ENCODE measurements around the gene EID2. TPM values are rescaled to one million over a fixed set of nuclear protein-coding genes. Genes with fewer than 3 reads are reported as not detected.

The EID2 gene
- total RNA-seq, 4 donors from 2014 or later: 11.4 to 17.3 (median 14.7) TPM

GRCh38 chr19:39518975-39519374 is 21.0 kb downstream of the EID2 start:
- Histone ChIP-seq H3K27me3 (peaks cover 33% of the 10 kb centered on the region), H3K36me3 (no peaks in the 10 kb centered on the region), H3K27ac (no peak overlapping the region), H3K4me3 (no peak overlapping the region), H3K9me3 (no peaks in the 10 kb centered on the region), H3K4me1 (peaks cover 0 to 21% (median 15%) of the 10 kb centered on the region in 3 donors)
- ATAC-seq: no peak
- TF ChIP-seq CTCF (IDR thresholded peaks at IDR 0.05): no peak
- no peak for TF ChIP-seq POLR2AphosphoS5 (IDR thresholded peaks at IDR 0.05)
- TF ChIP-seq POLR2A (IDR thresholded peaks at IDR 0.05): no peak
- TF ChIP-seq EP300 (IDR thresholded peaks at IDR 0.05): no peak
- WGBS, 2 donors (ENCODE audit: low coverage in 1 of 2): 61 to 82% methylated on average over 3 to 8 of the region's 9 CpGs

GRCh38 chr19:39518458-39518857 is 21.5 kb downstream of the EID2 start:
- Histone ChIP-seq H3K4me3 (no peak overlapping the region), H3K27ac (no peak overlapping the region), H3K4me1 (peaks cover 0 to 21% (median 15%) of the 10 kb centered on the region in 3 donors), H3K9me3 (no peaks in the 10 kb centered on the region), H3K27me3 (peaks cover 38% of the 10 kb centered on the region), H3K36me3 (no peaks in the 10 kb centered on the region)
- ATAC-seq: no peak
- whole genome bisulfite sequencing, 2 donors (ENCODE audit: low coverage in 1 of 2): 56 to 67% methylated on average over 3 to 4 of the region's 5 CpGs
- TF ChIP-seq CTCF (IDR thresholded peaks at IDR 0.05) (no peak), POLR2AphosphoS5 (IDR thresholded peaks at IDR 0.05) (no peak), EP300 (IDR thresholded peaks at IDR 0.05) (no peak), POLR2A (IDR thresholded peaks at IDR 0.05) (no peak)

DNA sequence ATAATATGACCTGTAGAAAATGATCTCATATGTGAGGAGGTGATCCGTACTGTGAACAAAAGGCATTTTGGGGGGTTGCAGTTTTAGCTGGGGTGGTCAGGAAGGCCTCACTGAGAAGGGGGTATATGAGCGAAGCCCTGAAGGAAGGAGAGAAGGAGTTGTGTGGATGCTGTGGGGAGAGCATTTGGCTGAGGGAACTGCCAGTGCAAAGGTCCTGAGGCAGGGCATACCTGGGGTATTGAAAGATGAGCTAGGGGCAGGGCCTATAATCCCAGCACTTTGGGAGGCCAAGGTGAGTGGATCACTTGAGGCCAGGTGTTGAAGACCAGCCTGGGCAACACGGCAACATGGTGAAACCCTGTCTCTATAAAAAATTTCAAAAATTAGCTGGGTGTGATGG is 22.5 kb downstream of the EID2 start:
- H3K9me3 ChIP-seq: no peaks in the 10 kb centered on the region
- no peak for ATAC-seq
- H3K4me1 ChIP-seq: peaks cover 0 to 21% (median 15%) of the 10 kb centered on the region in 3 donors
- WGBS, 2 donors (ENCODE audit: low coverage in 1 of 2): 83 to 100% methylated on average over 2 to 3 of the region's 3 CpGs
- peaks cover 49% of the 10 kb centered on the region for H3K27me3 ChIP-seq
- H3K36me3 ChIP-seq: no peaks in the 10 kb centered on the region
- no peak overlapping the region for H3K4me3 ChIP-seq
- TF ChIP-seq CTCF (IDR thresholded peaks at IDR 0.05): no peak
- no peak for TF ChIP-seq EP300 (IDR thresholded peaks at IDR 0.05)
- H3K27ac ChIP-seq: no peak overlapping the region

GRCh38 chr19:39516270-39516669 is 23.7 kb downstream of the EID2 start:
- Histone ChIP-seq H3K4me1 (peaks cover 0 to 21% (median 15%) of the 10 kb centered on the region in 3 donors), H3K36me3 (no peaks in the 10 kb centered on the region), H3K4me3 (no peak overlapping the region), H3K27ac (no peak overlapping the region), H3K9me3 (no peaks in the 10 kb centered on the region), H3K27me3 (peaks cover 60% of the 10 kb centered on the region)
- WGBS, 2 donors (ENCODE audit: low coverage in 1 of 2): 48 to 66% methylated on average over 4 to 5 of the region's 6 CpGs
- TF ChIP-seq CTCF (IDR thresholded peaks at IDR 0.05) (no peak), POLR2A (IDR thresholded peaks at IDR 0.05) (no peak), POLR2AphosphoS5 (IDR thresholded peaks at IDR 0.05) (no peak), EP300 (IDR thresholded peaks at IDR 0.05) (no peak)
- no peak for ATAC-seq

GRCh38 chr19:39515551-39516191 is 24.3 kb downstream of the EID2 start:
- Histone ChIP-seq H3K9me3 (no peaks in the 10 kb centered on the region), H3K27ac (no peak overlapping the region), H3K36me3 (no peaks in the 10 kb centered on the region), H3K4me1 (peaks cover 0 to 21% (median 15%) of the 10 kb centered on the region in 3 donors), H3K4me3 (peak overlapping the region; percentile 2 to 51), H3K27me3 (peaks cover 66% of the 10 kb centered on the region)
- WGBS, 2 donors (ENCODE audit: low coverage in 1 of 2): 10 to 40% methylated on average over 1 to 2 of the region's 44 CpGs
- TF ChIP-seq POLR2A (IDR thresholded peaks at IDR 0.05) (no peak), CTCF (IDR thresholded peaks at IDR 0.05) (no peak), EP300 (IDR thresholded peaks at IDR 0.05) (no peak), POLR2AphosphoS5 (IDR thresholded peaks at IDR 0.05) (no peak)
- peak; percentile 28 for ATAC-seq
